SJSA1 (cell line): Measurements from ENCODE around the gene KRT85. TPM values are rescaled to one million over a fixed set of nuclear protein-coding genes. Genes with fewer than 3 reads are reported as not detected.
"Not testable (repeated sequence)": the region's sequence is repeated elsewhere in the genome, so short reads cannot be mapped to it uniquely, and the experiment has no call there.

Source experiments
- DNase-seq, 2 experiments: peaks; one replicate each; pipeline ENCODE4 v3.0.0-alpha.2; 2015 to 2020; ENCODE audit warnings: low spot score in 2 of 2, low read depth in 1 of 2
- H3K27ac ChIP-seq: fragments of 250-450 bp; sonication (Bioruptor Pico); 2 replicates; pipeline ENCODE4 v1.5.1; 2020; ENCODE audit warnings: mild to moderate bottlenecking, moderate library complexity
- H3K27me3 ChIP-seq: fragments of 250-450 bp; sonication (Bioruptor Pico); replicated peaks from 2 replicates; pipeline ENCODE4 v1.5.1; 2020; ENCODE audit warnings: mild to moderate bottlenecking, moderate library complexity
- H3K36me3 ChIP-seq: fragments of 250-450 bp; sonication (Bioruptor Pico); 2 replicates; pipeline ENCODE4 v1.5.1; 2020; ENCODE audit warnings: mild to moderate bottlenecking
- H3K4me1 ChIP-seq: fragments of 250-450 bp; sonication (Bioruptor Pico); replicated peaks from 2 replicates; pipeline ENCODE4 v1.6.1; 2021; ENCODE audit warnings: mild to moderate bottlenecking
- H3K4me3 ChIP-seq: fragments of 250-450 bp; sonication (Bioruptor Pico); 2 replicates; pipeline ENCODE4 v1.5.1; 2020; ENCODE audit warnings: mild to moderate bottlenecking
- H3K9me3 ChIP-seq: fragments of 250-450 bp; sonication (Bioruptor Pico); replicated peaks from 2 replicates; pipeline ENCODE4 v1.5.1; 2020; ENCODE audit warnings: mild to moderate bottlenecking
- total RNA-seq: library from RNA; depleted of rRNA; stranded (reverse); fragments of >200 nt; shearing (Covaris generic); gene quantifications from 2 replicates; pipeline ENCODE4 v1.2.3, GENCODE V29; 2014; rRNA removed

Gene KRT85
- total RNA-seq, 1 experiment from 2014 or later, result not detected

GRCh38 chr12:52315721-52316120 is 51.6 kb downstream of the KRT85 start:
- H3K4me1 ChIP-seq, H3K4me3 ChIP-seq, H3K36me3 ChIP-seq, H3K27me3 ChIP-seq, DNase-seq, H3K27ac ChIP-seq, H3K9me3 ChIP-seq: not testable (repeated sequence)

- Histone ChIP-seq H3K27ac (no peak overlapping the region), H3K4me1 (no peaks in the 10 kb centered on the region), H3K27me3 (no peaks in the 10 kb centered on the region), H3K9me3 (no peaks in the 10 kb centered on the region), H3K36me3 (no peaks in the 10 kb centered on the region), H3K4me3 (no peak overlapping the region)
- DNase-seq, result peak in 1 of 2 experiments; percentile 30
Measured at GRCh38 chr12:52314511-52314910, 52.8 kb downstream of the KRT85 start.

- H3K9me3 ChIP-seq, result no peaks in the 10 kb centered on the region
- peaks cover under 1% of the 10 kb centered on the region for H3K4me1 ChIP-seq
- H3K27ac ChIP-seq, result no peak overlapping the region
- peak in 1 of 2 experiments; percentile 30 for DNase-seq
- no peak overlapping the region for H3K4me3 ChIP-seq
- H3K36me3 ChIP-seq, result no peaks in the 10 kb centered on the region
- H3K27me3 ChIP-seq, result no peaks in the 10 kb centered on the region
Measured at GRCh38 chr12:52313926-52314325, 53.4 kb downstream of the KRT85 start.

GRCh38 chr12:52313461-52313860 is 53.8 kb downstream of the KRT85 start:
- Histone ChIP-seq H3K4me1 (peaks cover 5% of the 10 kb centered on the region), H3K36me3 (no peaks in the 10 kb centered on the region), H3K27ac (no peak overlapping the region), H3K4me3 (no peak overlapping the region), H3K9me3 (no peaks in the 10 kb centered on the region), H3K27me3 (no peaks in the 10 kb centered on the region)
- peak in 1 of 2 experiments; percentile 23 for DNase-seq

GRCh38 chr12:52312086-52312485 is 55.2 kb downstream of the KRT85 start:
- H3K4me3 ChIP-seq, result no peak overlapping the region
- DNase-seq, result no peak
- peaks cover 13% of the 10 kb centered on the region for H3K4me1 ChIP-seq
- H3K27ac ChIP-seq, result no peak overlapping the region
- no peaks in the 10 kb centered on the region for H3K36me3 ChIP-seq
- H3K9me3 ChIP-seq, result no peaks in the 10 kb centered on the region
- no peaks in the 10 kb centered on the region for H3K27me3 ChIP-seq

DNA sequence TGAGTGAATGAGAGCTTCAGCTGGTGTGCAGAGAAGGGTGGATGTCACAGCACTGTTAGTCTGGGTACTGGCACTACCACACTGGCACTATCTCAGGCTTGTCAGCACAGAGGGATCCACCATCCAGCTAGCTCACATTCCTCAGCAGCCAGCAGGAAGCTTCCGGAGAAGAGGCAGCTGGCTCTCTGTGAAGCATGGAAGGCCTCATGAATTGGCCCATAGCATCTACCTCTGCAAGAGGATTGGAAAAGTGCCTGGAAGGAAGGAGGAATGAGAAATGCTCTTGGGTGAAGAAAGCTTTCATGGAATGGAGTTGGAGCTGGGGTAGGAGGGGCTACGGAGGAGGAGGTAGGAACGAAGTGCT is 56.0 kb downstream of the KRT85 start:
- no peak for DNase-seq
- Histone ChIP-seq H3K4me1 (peaks cover 13% of the 10 kb centered on the region), H3K9me3 (no peaks in the 10 kb centered on the region), H3K27ac (no peak overlapping the region), H3K4me3 (no peak overlapping the region), H3K36me3 (no peaks in the 10 kb centered on the region), H3K27me3 (no peaks in the 10 kb centered on the region)

- H3K27ac ChIP-seq, result no peak overlapping the region
- H3K27me3 ChIP-seq, result no peaks in the 10 kb centered on the region
Measured at GRCh38 chr12:52310622-52311284, 56.5 kb downstream of the KRT85 start.

More at GRCh38 chr12:52310622-52311284, 56.5 kb downstream of the KRT85 start:
- Histone ChIP-seq H3K4me3 (no peak overlapping the region), H3K9me3 (no peaks in the 10 kb centered on the region), H3K4me1 (peaks cover 13% of the 10 kb centered on the region), H3K36me3 (no peaks in the 10 kb centered on the region)
- DNase-seq, result no peak

Other genes with a start within 250 kb of the KRT85 start
- gene KRT80, start 175.5 kb downstream of the KRT85 start, total RNA-seq, result 1.5 and 4.0 TPM in 2 replicates
- gene KRT7, start 134.2 kb downstream of the KRT85 start, total RNA-seq, result 2.1 and 16.1 TPM in 2 replicates
- gene KRT86, start 92.8 kb downstream of the KRT85 start, total RNA-seq, result 0.37 TPM in 1 of 2 replicates, not detected in the other
- 0.13 TPM in 1 of 2 replicates, not detected in the other for gene KRT81, start 75.9 kb downstream of the KRT85 start, total RNA-seq
- gene KRT83, start 46.1 kb downstream of the KRT85 start, total RNA-seq, result not detected in 2 replicates
- gene KRT84, start 18.2 kb upstream of the KRT85 start, total RNA-seq, result not detected in 2 replicates
- not detected in 2 replicates for gene KRT82, start 38.9 kb upstream of the KRT85 start, total RNA-seq
- gene KRT75, start 66.9 kb upstream of the KRT85 start, total RNA-seq, result not detected in 2 replicates
- not detected in 2 replicates for gene KRT6B, start 84.7 kb upstream of the KRT85 start, total RNA-seq
- not detected in 2 replicates for gene KRT6C, start 106.3 kb upstream of the KRT85 start, total RNA-seq
- not detected in 2 replicates for gene KRT6A, start 125.8 kb upstream of the KRT85 start, total RNA-seq
- not detected in 2 replicates for gene KRT5, start 152.9 kb upstream of the KRT85 start, total RNA-seq
- gene KRT71, start 185.7 kb upstream of the KRT85 start, total RNA-seq, result not detected in 2 replicates
- not detected in 2 replicates for gene KRT74, start 206.4 kb upstream of the KRT85 start, total RNA-seq
- gene KRT72, start 234.0 kb upstream of the KRT85 start, total RNA-seq, result not detected in 2 replicates